Superior temporal gyrus (tissue), 1 donor: ENCODE data around the gene EEFSEC.

Experiments
- DNase-seq: peaks from one replicate; pipeline ENCODE4 v3.0.0-alpha.2; 2016; ENCODE audit errors: extremely low spot score

EEFSEC gene, protein sequence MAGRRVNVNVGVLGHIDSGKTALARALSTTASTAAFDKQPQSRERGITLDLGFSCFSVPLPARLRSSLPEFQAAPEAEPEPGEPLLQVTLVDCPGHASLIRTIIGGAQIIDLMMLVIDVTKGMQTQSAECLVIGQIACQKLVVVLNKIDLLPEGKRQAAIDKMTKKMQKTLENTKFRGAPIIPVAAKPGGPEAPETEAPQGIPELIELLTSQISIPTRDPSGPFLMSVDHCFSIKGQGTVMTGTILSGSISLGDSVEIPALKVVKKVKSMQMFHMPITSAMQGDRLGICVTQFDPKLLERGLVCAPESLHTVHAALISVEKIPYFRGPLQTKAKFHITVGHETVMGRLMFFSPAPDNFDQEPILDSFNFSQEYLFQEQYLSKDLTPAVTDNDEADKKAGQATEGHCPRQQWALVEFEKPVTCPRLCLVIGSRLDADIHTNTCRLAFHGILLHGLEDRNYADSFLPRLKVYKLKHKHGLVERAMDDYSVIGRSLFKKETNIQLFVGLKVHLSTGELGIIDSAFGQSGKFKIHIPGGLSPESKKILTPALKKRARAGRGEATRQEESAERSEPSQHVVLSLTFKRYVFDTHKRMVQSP

DNA sequence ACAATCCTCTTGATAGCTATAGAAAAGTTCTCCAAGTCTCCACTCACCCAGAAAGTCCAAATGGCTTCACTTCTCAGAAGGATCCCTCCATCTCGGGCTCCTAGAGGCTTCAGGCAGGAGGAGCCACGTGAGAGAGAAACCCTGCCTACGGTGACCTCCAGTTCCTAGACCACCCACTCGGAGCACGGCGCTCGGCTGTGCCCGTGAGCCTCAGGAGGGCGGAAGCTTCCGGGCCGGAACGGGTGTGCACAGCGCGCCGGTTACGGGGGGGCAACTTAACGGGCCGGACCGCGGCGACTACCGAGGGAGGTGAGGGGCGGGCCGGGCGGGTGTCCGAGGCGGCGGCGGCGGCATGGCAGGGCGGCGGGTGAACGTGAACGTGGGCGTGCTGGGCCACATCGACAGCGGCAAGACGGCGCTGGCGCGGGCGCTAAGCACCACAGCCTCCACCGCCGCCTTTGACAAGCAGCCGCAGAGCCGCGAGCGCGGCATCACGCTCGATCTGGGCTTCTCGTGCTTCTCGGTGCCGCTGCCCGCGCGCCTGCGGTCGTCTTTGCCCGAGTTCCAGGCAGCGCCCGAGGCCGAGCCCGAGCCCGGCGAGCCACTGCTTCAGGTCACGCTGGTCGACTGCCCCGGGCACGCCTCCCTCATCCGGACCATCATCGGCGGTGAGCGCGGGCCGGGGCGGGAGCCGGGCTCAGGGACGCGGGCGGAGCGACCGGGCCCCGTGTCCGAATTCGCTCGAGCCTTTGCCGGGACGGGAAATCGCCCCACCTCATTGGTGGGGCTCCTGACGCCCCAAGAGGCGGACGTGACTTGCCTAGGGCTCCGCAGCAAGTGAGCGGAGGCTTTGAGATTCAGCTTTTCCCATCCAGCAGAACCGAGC lies at the start of gene EEFSEC:
TSS of gene EEFSEC (plus strand) at position 326 of the 886 bp plus-strand sequence. CDS start at position 353, 27 bp downstream.
- peak; percentile 66 for DNase-seq

DNA sequence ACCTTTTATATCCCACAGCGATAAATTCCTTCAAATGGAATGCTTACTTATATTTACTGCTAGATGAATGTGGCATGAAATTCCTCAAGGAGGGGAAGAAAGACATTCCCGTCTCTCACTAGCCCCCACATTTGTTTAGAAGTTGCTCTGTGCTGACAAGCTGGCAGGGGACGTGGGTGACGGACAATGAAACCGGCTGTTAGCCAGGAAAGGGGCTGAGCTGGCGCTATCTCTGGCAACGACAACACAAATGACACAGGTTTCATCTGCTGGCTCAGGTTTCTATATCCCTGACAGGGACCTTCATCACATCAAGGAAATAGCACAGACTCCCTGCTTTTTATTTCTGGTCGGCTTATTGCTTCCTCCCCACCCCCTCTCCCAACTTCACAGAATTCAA lies 45.4 kb upstream of the EEFSEC start:
- no peak for DNase-seq

DNA sequence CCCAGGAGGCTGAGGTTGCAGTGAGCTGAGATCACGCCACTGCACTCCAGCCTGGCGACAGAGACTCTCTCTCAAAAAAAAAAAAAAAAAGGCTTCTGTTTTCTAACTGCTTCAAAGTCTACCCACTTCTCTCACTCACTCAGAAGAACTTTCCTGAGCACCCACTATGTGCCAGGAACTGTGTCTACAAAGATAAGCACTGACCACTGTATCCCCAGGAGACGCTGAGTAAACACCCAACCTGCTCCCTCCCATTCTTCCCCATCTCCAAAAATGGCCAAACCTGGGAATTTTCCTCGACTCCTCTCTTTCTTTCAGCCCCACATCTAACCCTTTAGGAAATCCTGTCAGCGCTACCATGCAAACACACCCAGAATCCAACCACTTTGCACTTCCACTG lies 42.1 kb upstream of the EEFSEC start:
- no peak for DNase-seq

DNA sequence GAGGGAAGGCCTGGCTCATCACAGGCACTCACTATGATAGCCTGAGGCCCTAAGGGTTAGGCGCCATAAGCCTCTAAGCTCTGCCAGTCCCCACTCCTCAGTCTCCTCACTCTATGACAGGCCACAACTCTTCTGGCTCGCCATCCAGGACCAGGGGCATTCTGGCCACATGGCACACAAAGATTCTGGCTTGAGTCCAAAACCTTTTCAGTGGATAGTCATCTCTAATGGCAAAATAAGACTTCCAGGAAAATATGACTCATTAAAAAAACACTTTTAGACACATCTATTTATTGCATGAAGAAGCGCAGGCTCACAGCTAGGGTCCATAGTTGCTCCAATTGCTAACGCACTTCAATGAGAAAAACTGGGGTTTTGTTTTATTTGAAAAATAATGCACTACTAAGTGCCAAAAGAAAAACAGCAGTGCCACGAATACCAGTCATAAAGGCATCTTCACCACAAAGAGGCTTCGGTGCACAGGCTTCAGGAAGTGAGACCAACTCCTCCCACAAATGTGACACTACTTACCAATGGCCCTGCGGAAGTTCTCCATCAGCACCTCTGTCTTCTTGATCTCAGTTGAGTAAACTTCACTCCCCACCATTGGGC lies 40.8 kb upstream of the EEFSEC start:
- DNase-seq = no peak

DNA sequence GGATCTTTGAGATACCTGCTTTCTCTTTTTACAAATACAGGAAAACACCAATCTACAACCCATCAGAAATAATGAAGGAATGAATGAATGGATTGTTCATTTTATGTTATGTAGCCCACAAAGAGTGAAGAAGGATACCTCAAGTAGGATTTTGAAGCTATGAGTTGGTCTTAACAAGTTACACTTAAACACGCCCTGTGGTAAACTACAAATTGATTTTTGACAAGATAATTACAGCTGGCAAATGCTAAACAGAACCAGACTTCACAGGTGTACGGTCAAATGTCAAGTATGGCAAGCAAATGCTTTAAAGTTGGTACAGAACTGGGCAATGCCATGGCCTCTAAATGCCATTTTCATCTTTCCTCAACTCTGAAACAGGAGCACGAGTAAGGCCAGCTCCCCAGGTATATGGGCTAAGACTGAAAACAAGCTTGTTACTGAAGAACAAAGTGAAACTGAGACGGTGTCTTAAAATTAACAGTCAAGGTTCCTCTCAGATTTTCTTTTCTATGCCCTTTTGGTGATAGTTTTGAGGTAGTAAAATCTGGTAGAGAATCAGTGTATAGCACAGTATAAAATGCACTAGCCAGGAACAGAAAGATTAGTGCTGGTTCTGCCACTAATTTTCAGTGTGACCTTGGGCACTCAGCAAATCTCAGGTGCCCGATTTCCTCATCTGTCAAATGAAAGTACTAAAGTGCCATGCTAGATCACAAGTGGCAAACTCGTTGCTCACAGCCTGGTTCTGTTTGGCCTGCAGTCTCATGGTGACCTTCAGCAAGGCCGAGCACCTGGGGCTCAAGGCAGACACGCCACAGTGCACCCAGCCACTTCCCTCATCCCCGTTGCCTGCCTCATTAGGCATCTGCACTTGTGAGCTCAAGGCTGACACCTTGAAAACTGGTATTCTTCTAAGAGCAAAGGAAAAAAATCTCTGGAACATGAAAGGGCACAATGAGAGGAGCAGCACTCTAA lies 39.2 kb upstream of the EEFSEC start:
- DNase-seq = no peak

DNA sequence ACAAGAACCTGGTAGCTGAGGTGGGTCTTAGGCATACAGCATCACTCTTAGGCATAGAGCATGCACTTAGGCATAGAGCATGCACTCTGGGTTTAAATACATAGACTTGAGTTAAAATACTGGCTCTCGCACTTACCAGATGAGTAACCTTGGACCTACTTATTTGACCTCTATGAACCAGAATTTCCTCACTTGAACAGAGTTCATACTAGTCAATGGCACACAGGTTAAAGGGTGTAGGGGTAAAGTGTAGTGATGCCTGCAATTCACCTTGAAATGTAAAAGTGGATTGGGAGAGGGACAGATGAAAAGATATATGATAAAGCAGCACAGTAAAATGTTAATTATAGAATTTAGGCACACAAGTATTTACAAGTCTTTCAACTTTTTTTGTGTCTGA lies 31.3 kb upstream of the EEFSEC start:
- no peak for DNase-seq

DNA sequence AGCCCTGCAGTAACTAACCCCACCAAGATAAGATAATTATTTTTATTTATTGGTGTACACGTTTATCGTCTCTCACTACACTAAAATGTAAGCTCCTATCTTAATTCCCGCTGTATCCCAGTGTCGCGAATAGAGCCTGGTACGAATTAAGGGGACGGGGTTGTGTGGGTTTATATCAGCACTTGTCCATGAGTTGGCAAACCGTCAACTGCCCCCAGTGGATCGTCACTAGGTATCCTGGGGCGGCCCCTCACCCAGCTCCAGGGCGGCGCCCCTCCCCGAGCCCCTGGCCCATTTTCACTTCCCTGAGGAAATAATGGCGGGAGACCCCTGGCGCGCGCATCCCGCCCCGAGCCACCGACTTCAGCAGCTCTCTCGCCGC lies 30.1 kb upstream of the EEFSEC start:
- no peak for DNase-seq

DNA sequence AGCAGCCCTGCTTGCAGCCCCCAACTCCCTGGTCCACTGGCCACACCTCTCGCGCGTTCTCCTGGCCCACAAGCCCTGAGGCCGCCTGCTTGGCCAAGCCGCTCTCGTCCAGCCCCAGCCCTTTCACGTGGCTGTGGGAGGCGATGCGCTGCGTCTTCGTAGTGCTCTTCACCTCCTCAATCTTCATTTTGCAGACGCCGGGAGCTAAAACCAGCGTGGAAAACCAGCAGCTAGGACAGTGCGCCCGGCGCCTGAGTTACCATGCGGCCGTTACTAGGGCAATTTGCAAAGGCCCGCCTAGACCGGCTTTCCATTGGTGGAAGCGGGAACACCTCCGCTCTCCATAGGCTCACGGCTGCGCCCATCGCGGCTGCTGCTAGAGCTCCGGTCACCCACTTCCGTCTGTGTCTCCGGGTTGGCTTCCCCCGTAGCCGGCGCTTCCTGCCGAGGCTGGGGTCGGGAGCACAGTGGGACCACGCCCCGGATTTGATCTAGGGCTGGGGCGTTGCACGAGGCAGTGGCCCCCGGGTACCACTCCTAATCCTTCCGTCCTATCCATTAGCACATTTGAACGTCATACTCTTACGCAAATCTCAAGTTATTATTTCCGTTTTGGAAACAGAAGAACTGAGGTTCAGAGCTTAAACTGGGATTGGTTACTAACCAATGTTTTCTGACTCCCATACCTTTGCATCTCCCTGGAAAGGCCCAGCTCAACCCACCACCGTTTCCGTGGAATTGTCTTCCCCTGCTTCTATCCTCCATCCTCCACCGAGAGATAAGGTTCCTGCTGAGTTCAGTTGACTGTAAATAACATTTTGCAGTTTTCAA lies 29.5 kb upstream of the EEFSEC start, which contains the start of gene RUVBL1:
TSS of gene RUVBL1 (minus strand) at position 275 of the 831 bp plus-strand sequence. CDS start at position 187, 88 bp downstream.
- peak; percentile 98 for DNase-seq

DNA sequence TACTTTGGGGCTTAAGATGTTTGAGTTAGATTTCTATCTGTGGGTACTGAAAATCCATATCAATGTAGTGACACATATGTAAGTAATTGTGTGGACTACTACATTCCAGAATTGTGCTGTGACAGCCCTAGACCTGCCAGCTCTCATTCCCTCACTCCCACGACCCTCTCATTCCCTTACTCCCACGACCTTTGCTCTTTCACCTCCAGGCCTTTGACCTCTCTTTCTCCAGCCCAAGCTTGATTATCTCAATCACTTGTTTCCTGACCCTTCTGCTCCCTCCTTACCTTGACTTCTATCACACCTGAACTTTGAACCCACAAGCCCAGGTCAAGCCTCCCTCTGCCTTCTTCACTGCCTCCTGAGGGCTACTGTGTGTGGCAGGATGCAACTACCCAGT lies 26.0 kb upstream of the EEFSEC start:
- DNase-seq = no peak

DNA sequence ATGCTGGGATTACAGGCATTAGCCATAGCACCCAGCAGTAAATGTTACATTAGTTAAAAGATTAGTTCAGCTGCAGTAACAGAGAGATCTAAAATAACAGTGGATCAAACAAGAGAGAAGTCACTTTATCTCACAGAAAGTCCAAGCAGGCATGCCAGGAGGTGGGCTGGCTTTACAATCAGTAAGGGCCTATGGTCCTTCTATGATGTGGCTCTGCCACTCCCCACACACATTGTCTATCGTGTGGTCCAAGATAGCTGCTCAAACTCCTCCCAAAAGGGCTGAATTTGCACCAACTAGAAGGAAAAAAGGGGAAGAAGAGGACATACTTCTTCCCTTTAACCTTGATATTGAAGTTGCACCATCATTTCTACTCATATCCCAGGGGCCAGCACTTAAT lies 25.0 kb upstream of the EEFSEC start:
- DNase-seq = no peak

DNA sequence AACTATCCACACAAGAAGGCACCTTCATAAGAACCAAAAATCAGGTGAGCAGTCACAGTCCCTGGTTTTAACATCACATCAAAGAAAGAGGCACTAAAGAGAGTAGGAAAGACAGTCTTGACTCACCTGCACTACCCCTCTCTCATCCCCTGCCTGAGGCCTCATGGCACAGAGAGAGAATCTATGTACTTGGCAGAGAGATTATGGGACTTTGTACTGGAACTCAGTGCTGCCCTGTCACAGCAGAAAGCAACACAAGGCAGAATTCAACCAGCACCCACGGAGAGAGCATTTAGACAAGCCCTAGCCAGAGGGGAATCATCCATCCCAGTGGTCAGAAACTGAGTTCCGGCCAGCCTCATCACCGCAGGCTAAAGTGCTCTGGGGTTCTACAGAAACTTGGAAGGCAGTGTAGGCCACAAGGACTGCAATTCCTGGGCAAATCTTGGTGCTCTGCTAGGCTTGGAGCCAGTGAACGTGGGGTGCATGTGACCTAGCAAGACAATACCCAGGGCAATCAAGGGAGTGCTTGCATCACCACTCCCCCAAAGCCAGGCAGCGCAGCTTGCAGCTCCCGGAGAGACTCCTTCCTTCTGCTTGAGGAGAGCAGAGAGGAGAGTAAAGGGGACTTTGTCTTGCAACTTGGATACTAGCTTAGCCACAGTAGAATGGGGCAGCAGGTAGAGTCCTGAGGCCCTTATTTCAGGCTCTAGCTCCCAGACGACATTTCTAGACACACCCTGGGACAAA lies 21.2 kb upstream of the EEFSEC start:
- DNase-seq = no peak

DNA sequence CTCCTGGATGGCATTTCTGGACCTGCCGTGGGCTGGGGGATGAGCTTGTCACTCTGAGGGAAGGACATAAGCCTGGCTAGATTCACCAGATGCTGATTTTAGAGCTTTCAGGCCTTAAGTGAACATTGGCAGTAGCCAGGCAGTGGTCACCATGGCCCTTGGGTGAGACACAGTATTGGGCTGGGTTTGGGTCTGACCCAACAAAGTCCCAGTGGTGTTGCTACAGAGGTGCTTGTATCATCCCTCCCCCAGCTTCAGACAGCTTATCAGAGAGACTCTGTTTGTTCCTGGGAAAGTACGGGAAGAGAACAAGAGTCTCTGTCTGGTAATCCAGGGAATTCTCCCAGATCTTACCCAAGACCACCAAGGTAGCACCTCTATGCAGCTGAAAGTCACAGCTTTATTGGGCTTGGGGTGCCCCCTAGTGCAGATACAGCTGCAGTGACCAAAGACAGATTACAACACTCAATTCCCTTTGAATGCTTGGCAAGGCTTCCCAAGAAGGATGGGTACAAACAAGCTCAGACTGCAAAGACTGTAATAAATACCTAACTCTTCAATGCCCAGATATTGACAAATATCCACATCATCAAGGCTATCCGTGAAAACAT lies 19.9 kb upstream of the EEFSEC start:
- DNase-seq = no peak

DNA sequence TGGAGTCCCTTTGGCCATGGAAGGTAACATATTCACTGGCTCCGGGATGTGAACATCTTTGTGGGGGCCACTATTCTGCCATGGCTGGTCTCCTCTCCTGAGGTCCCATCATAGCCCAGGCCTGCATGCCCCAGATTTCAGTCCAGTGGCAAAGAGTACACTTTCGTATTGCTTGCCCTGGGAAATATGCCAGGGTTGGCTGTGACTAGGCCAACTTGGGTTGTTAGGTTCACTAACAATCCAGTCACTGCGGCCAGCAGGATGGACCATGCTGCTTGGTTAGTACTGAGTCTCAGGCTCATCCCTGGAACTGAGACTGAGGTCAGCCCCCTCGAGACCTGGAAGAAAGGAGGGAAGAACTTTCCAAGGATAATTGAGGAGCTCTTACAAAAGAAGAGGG lies 9.8 kb upstream of the EEFSEC start:
- no peak for DNase-seq

DNA sequence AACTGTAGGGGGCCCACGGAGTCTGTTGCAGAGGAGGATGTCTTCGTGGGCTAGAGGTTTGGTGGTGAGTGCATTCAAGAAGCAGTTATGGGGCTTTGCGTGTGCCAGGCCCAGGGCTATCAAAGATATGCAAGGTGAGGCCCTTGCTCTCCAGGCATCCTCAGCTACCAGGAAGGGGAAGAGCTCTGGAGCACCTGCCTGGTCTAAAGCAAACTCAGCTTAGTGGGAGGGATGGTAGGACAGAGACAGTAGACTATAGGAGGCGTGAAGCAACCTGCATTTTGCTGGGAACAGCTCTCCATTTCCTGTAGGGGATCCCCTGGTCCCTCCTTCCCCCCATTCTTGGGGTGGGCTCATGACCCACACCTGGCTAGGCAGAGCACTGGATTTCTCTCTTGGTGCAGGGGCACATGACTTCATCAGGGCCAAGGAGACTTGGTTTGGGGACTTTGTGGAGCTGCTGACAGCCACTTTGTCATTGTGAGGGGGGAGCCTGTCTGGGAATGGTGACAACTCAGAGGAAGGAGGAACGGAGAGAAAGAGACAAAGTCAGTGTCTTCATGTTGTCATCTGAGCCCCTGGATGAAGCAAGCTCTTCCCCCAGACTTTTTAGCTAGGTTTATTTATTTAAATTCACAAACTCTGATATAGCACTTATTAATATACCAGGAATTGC lies 8.6 kb upstream of the EEFSEC start:
- no peak for DNase-seq

DNA sequence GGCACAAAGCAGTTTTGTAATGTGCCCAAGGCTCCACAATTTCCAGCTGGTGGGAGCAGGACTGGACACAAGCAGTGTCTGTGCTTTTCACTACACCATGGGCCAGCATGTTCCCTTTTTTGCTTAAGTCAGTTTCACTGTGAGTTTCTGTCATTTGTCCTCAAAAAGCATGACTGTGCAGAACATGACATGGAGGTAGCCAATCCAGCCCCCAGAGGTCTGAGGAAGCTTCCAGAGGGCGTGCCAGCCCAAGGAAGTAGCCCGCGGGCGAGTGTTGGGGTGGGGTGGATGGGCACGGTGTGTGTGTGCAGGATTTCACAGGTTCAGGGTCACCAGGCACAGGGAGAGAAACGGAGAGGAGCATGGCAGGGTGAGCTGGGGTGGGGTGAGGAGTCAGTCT lies 8.0 kb upstream of the EEFSEC start:
- DNase-seq = peak; percentile 15

DNA sequence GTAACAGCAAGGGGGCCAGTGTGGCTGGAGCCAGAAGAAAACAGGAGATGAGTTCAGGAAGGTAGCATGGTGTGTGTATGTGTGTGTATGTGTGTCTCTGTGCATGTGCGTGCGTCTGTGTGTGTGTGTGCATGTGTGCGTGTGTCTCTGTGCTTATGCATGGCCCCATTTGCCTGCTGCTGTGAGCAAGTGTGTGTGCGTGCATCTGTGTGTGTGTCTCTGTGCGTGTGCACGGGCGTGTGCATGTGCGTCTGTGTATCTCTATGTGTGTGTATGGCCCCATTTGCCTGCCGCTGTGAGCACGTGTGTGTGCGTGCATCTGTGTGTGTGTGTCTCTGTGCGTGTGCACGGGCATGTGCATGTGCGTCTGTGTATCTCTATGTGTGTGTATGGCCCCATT lies 7.1 kb upstream of the EEFSEC start:
- no peak for DNase-seq

DNA sequence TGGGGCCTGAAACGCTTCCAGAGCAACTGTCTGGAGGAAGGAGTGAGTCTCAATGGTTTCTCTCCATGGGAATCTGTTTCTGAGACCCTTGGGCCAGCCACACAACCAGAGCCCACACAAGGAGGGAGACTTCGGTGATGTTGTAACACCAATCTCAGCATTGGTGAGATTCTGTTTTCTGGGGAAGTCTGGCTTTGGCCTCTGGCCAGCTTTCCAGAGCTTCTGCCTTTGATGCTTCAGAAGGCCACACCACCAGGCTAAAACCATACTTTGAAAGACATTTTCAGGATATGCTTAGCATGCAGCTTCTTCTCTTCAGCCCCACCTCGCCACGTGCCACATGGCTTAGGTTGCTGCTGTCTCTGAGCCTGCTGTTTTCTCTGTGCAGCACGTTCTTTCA lies 3.6 kb upstream of the EEFSEC start:
- no peak for DNase-seq

DNA sequence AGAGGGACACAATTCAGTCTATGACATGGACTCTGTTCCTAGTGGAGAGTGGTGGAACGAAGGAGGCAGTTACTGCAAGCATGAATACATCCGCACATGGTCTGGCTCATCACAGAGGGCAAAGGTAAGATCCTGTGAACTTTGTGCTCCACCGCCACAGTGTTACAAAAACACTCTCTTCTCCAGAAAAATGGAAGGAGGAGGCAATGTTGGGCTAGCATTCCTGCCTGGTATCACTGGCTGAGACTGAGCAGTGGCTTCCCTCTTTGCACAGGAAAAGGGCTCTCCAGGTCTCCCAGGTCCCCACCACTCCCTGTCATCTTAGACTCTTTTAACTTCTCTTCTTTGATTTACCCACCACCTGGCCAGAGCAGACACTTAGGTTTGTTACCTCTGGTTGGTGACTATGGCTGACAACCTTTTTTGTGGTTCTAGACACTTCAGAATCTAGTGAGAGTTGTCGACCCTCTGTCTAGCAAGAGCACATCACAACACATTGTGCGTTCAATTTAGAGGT lies 1.5 kb upstream of the EEFSEC start:
- no peak for DNase-seq
